NCI-H524 treated with DMSO at 0.1 percent for 48 hours (cell line): Measurements from ENCODE around the gene AXIN1.
"Not testable (repeated sequence)": the region's sequence is repeated elsewhere in the genome, so short reads cannot be mapped to it uniquely, and the experiment has no call there.

Experiments
- DNase-seq: peaks from one replicate; lab custom pipeline; 2025; lab: John Stamatoyannopoulos, UW

Gene AXIN1

GRCh38 chr16:333406-334094 is 19.0 kb downstream of the AXIN1 start:
- DNase-seq: no peak

- DNase-seq: not testable (repeated sequence)
Measured at GRCh38 chr16:331181-331814, 21.2 kb downstream of the AXIN1 start.

GRCh38 chr16:330741-331140 is 21.8 kb downstream of the AXIN1 start:
- DNase-seq: no peak

GRCh38 chr16:325375-326145 is 27.0 kb downstream of the AXIN1 start:
- no peak for DNase-seq

GRCh38 chr16:324451-325334 is 27.8 kb downstream of the AXIN1 start:
- DNase-seq: no peak

- no peak for DNase-seq
Measured at GRCh38 chr16:324201-324450, 28.4 kb downstream of the AXIN1 start.

GRCh38 chr16:322476-323143 is 29.9 kb downstream of the AXIN1 start:
- DNase-seq: no peak

- DNase-seq: no peak
Measured at GRCh38 chr16:321532-321931, 31.0 kb downstream of the AXIN1 start.

GRCh38 chr16:320206-320605 is 32.3 kb downstream of the AXIN1 start:
- no peak for DNase-seq

GRCh38 chr16:318628-319027 is 33.9 kb downstream of the AXIN1 start:
- no peak for DNase-seq

- DNase-seq: no peak
Measured at GRCh38 chr16:317583-317982, 34.9 kb downstream of the AXIN1 start.

- no peak for DNase-seq
Measured at GRCh38 chr16:316741-317464, 35.6 kb downstream of the AXIN1 start.

GRCh38 chr16:314795-315299 is 37.7 kb downstream of the AXIN1 start:
- DNase-seq: peak; percentile 31

- DNase-seq: no peak
Measured at GRCh38 chr16:314351-314750, 38.2 kb downstream of the AXIN1 start.

GRCh38 chr16:311725-312124 is 40.8 kb downstream of the AXIN1 start:
- DNase-seq: no peak

- no peak for DNase-seq
Measured at GRCh38 chr16:309476-309875, 43.0 kb downstream of the AXIN1 start.

- no peak for DNase-seq
Measured at GRCh38 chr16:307691-308312, 44.7 kb downstream of the AXIN1 start.

GRCh38 chr16:306911-307370 is 45.6 kb downstream of the AXIN1 start:
- DNase-seq: no peak

- DNase-seq: no peak
Measured at GRCh38 chr16:305916-306626, 46.5 kb downstream of the AXIN1 start.
